GM21367 (cell line): ENCODE measurements around the gene KRTAP19-6.
"Not testable (repeated sequence)": the region's sequence is repeated elsewhere in the genome, so short reads cannot be mapped to it uniquely, and the experiment has no call there.

Experiments
- ATAC-seq: cut with Tn5 transposase; IDR thresholded peaks from one replicate; pipeline ENCODE4 v1.9.1; 2021; ENCODE audit not compliant: unreplicated experiment

Gene KRTAP19-6, protein sequence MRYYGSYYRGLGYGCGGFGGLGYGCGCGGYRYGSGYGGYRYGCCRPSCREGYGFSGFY

DNA sequence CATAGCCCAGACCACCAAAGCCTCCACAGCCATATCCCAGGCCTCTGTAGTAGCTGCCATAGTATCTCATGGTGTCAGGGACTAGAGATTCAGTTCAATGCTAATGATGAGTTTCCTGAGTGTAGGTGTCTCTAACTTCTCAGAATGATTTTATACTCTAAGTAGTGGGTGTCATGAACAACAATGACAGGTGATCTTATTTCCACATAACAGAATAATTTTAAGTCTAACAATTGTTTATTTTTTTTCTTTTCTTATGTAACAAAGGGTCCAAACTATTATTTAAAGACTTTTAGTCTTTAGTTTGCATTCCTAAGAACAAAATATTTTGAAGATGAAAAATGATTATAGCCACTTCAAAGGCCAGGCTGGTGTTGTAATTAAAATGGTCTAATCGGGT is at the start of gene KRTAP19-6:
Gene KRTAP19-6, minus strand, starts transcription at position 101 of the 400 bp plus-strand sequence. Its CDS starts 31 bp downstream, at position 70.
- ATAC-seq = no peak

DNA sequence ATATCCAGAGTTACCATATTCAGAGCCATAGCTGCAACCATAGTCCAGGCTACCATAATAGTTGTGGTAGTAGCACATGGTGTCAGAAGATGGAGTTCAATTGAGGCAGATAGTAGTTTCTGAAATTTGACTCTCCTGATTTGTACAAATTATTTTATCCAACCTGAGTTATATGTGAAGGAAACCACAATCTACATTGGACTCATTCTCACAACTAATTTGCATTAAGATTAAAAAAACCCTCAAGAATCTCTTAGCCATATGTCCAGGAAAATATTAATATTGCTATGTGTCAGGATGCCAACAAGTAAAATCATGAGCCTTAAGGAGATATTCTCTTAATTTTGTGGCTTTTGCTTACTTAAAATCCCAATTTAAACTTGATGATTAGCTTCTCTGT is 48.6 kb upstream of the KRTAP19-6 start, which contains the start of gene KRTAP22-2:
Gene KRTAP22-2, minus strand, starts transcription at position 101 of the 400 bp plus-strand sequence.
- no peak for ATAC-seq

DNA sequence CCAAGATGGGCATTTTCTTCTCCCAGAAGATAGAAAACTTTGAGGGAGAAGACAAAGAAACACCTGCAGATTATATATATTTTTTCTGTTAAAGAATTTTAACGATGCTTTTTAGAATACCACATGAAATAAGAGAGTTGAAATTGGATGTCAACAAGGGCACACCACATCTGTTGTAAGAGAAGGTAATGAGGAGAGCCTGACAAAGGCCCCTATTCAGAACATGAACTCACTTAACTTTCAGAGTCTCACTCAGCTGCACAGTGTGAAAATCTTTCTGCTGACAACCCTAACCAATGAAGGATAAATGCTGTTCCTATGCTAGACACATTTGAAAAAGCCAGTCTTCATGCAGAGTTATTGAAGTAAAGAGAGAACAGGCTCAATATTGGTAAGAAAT is 41.2 kb upstream of the KRTAP19-6 start:
- ATAC-seq = no peak

DNA sequence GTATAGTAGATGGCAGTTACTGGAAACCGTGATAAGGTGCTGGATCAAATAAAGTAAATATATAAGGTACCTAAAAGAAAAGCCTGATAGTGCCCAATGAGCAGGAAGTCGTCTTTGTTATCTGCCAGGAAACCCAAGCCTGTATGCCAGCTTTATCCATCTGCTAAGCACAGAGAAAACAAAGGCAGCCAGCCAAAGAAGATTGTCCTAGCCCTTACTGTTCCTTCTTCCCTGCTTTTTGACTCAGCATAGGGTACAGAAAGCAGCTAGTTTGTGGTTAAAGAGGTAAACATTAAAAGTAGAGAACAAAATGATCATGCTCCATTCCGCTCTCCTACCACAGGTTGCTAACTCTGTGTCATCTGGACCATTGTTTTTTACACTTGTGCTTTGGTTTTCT is 38.5 kb upstream of the KRTAP19-6 start:
- ATAC-seq = no peak

DNA sequence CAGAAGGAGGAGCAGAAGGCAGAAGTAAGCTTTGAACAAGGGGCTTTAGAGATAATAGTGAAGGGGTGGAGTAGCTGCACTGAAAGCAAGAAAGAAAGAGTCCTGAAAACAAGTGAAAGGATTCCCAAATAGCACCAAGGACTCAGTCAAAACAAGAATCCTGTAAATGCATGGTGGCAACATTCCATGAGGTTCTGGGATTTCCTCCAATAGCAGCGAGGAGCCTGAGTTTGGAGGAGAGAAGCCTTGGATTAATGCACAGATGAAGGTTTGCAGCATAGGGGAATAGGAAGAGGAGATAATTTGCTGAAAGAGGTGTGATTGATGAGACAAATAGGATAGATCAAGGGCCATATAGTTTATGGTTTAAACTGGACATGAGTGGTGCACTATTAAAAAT is 37.7 kb upstream of the KRTAP19-6 start:
- no peak for ATAC-seq

DNA sequence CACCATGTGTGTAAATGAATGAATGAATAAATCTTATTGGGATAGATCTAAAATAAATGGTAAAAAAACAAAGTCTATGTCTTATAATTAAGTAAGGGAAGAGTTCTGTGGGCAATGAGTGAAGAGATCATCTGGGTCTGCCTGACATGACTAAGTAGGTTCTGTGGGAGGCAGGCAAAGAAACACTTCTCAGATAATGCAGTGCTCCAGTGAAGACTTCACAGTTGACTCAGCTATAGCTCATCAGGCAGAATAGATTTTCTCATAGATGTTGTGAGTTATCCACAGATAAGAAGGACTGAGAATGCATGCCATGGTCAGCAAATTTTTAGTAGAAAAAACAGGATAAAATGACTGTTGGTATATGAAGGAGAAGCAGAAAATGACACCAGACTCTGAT is 36.1 kb upstream of the KRTAP19-6 start:
- ATAC-seq = no peak

DNA sequence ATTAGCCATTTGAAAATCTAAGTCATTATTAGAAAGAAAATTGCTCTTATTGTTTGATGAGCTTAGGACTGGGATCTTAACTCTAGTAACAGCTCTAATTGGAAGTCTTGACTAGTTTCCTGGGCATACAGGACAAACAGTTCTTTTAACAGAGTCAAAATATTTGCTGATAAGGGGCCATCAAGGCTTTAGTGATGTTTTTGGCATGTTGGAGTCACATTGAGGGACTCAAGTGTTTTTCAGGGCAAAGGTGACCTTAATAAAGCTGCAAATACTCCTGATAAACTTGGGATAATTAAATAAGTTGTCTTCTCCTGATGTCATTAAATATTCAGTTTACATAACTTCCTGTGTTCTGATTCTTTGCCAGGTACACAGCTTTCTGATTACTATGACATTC is 26.0 kb upstream of the KRTAP19-6 start:
- no peak for ATAC-seq

DNA sequence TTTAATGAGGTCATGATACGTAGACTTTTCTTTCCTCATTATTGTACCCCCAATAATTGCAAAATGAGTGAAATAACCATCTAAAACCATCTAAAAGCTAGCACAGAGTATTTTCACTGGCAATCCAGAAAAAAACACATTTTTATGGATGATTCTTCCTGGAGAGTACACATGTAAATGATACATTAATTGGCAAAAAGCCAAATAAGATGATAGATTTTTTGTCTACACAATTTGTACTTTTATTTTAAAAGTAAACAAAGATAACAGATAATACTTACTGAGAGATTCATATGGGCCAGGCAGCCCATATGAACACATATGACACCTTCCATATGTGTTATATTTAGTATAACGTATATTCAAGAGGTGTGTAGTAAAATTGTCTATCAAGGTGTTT is 22.0 kb upstream of the KRTAP19-6 start:
- no peak for ATAC-seq

DNA sequence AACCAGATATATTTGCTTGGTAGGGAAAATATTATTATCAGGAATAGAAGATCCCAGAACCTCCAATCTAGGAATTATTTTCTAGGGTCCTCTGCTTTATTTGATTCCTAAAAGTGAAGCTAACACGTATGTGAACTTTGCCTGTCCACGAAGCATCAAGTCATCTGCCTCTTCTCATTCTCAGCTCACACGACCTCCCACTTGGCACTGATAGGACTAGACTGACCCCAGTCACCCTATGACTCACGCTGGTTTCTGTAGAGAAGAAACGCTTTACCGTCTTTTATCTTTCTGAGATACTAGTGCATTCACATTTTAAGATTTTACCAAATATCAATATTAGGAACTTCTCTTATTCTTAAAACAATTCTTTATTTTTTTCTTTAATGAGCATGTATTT is 21.4 kb upstream of the KRTAP19-6 start:
- ATAC-seq = no peak

DNA sequence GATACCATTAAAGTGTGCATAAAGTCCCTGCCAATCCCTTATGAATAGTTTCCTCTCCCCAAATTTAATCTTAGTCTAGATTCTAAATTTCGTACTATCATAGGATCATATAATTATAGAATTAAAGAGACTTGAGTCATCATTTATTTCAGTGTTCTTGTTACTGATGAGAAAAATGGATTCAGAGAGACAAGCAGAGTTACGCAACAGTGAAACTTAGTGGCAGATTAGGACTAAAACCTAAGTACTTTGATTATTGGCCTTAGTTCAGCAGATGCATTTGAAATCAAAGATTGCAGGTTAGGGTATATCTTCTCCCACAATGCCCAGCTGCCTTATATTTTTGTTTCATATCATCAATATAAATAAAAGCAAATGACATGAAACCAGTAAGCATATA is 20.3 kb upstream of the KRTAP19-6 start:
- no peak for ATAC-seq

DNA sequence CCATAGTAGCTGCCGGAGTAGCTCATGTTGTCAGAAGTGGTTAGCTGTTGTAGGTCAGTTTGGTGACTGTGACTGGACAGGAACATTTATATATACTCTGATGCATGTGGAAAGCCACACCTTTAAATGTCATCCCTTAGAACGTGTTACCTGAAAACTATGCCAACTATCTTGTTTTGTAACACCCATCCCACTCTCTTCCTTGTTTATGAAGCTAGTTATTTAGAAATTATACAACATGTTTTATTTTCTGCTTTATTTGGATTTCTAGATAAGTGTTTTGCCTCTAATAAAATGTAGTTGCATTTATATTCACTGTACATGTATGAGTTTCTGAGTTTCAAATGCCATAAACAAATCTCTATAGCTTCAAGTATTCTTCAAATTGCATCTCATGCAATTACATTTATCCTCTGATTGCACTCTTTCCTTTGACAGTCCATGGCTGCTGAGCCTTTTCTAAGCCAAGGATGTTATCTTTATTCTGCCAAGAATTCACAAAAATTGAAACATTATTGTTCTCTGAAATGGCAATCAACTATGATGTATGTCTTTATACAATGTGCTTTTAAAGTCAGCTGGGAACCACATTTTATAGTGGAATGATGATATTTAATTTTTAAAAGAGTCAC is 19.7 kb upstream of the KRTAP19-6 start, which contains the start of gene KRTAP19-7:
Gene KRTAP19-7, minus strand, starts transcription at position 51 of the 632 bp plus-strand sequence. Its CDS starts 25 bp downstream, at position 26.
- no peak for ATAC-seq

DNA sequence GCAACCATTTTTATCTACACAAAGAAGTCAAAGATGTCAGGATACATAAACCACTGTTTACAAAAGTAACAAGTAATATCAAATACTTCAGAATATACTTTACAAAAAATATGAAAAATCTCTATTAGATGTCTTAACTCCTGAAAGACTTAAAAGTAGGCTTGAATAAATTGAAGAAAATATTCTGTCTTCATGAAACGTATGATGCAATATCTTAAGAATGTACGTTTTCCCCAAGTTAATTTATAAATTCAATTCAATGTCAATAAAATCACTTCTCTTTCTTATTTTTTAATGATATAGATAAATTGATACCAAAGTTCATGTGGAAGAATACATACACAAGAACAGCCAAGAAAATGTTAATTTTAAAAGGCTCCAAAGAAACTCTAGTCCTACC is 13.4 kb upstream of the KRTAP19-6 start:
- ATAC-seq = no peak

DNA sequence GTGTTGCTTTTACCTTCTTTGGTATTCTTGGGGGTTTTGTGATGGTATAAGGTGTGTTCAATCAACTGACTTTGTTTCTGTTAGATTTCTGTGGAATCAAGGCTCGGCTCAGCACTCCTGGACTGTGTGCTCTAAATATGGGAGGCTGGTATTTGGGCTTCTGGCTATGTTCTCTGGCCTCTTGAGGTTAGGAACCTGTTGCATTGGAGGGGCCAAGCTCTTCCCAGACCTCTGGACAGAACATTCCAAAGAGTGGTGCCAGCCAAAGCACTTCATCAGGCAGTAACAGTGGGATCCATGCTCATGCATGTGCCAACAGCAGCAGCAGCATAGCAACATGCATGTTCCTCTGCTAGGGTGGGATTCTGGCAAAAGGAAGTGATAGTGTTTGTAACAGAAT is 11.1 kb upstream of the KRTAP19-6 start:
- no peak for ATAC-seq

DNA sequence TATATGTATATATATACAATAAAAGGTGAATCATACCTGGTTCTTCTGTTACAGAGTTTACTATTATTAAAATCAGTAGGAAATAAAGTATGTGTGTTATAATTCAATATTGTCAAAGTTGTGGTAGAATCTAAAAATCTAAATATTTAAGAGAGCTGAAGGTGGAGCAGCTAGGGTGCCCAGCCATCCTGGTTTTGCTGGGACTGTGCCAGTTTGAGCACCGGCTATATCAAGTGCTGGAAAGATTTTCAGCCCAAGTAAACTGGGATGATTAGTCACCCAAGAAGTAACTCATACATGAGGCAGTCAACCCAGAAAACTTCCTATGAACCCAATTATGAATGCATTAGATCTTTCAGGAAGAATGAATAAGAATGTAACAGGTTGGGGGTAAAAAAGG is 22.8 kb downstream of the KRTAP19-6 start:
- no peak for ATAC-seq

DNA sequence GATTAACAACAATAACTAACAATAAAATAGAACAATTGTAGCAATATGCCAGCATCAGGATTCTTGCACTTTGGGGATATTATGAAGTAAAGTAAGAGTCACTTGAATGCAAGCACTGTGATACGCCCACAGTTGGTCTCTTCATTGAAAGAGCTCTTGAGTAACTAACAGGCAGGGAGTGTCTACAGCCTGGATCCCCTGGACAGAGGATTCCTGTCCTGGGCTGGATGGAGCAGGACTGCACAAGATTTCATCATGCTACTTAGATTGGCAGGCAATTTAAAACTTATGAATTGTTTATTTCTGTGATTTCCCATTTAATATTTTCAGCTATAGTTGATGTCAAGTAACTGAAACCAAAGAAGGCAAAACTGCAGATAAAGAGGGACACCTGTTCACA is 26.0 kb downstream of the KRTAP19-6 start:
- ATAC-seq = no peak

DNA sequence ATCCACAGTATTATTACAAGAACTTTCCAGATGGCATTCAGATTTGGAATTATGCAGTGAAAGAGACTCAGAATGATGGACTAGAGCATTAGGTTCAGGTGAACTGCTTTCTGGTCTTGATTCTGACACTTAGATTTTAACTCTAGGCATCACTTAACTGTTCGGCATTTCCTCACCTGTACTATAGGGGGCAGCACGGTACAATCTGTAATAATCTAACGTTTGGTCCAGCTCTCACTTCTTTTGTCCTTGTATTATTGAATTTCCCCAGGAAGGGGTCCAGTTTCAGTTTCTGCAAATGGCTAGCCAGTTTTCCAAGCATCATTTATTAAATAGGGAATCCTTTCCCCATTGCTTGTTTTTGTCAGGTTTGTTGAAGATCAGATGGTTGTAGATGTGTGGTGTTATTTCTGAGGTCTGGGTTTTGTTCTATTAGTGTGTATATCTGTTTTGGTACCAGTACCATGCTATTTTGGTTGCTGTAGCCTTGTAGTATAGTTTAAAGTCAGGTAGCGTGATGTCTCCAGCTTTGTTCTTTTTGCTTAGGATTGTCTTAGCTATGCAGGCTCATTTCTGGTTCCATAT is 36.0 kb downstream of the KRTAP19-6 start:
- not testable (repeated sequence) for ATAC-seq

DNA sequence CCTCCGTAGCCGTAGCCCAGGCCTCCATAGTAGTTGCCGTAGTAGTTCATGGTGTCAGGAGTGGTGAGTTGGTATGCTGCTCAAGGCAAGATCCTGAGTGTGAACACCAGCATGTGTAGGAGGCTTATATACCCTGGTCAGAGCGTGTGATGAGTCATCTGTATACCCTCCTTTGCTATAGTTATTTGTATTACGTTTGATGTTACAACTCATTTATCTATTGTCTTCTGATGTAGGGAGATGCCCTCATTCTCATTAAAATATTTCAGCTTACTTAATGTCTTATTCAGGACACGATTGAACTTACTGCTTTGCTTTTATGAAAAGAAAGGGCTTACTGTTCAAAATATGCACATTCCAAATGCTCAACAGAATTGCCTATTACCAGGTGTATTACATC is 39.6 kb downstream of the KRTAP19-6 start, which contains the start of gene KRTAP19-5:
Gene KRTAP19-5, minus strand, starts transcription at position 101 of the 400 bp plus-strand sequence. Its CDS starts 51 bp downstream, at position 50.
- no peak for ATAC-seq

DNA sequence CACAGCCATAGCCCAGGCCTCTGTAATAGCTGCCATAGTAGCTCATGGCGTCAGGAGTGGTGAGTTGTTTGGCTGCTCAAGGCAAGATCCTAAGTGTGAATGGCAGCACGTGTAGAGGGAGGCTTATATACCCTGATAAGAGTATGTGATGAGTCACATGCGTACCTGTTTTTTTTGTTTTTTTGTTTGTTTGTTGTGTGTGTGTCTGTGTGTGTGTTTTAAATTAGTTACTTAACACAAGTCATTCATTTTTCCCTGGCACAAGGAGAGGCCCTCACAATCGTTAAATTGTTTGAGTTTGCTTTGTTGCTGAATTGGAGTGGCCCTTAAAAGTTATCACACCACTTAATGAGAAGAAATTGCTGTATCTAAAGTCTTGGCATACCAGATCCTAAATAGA is 44.6 kb downstream of the KRTAP19-6 start, which contains the start of gene KRTAP19-4:
Gene KRTAP19-4, minus strand, starts transcription at position 101 of the 400 bp plus-strand sequence. Its CDS starts 55 bp downstream, at position 46.
- no peak for ATAC-seq

DNA sequence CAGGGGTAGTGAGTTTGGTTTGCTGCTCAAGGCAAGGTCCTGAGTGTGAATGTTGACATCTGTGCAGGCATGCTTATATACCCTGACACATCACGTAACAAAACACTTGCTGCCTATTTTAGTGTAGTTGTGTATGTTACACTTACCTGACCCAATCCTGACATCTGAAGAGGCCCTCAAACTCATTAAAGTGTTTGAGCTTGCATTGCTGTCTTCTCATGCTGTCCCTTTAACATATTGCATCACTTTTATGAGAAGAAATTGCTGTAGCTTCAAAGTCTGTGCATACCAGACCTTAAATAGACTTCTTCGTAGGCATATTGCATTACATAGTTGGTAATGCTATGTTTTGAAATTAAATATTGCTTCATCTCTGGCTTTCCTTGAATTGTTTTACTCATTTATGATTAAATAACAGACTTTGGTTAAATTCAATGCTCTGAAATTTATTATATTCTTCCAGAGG is 49.7 kb downstream of the KRTAP19-6 start, which contains the start of gene KRTAP19-3:
Gene KRTAP19-3, minus strand, starts transcription at position 51 of the 466 bp plus-strand sequence. CDS start 56 bp downstream, outside the sequence.
- no peak for ATAC-seq
